Erythroblast (primary cell): ENCODE results near the gene OR1E1.
"Not testable (repeated sequence)": the region's sequence is repeated elsewhere in the genome, so short reads cannot be mapped to it uniquely, and the experiment has no call there.

Experiments used
- GATA1 ChIP-seq: IDR thresholded peaks from 2 replicates; pipeline ENCODE4 v1.6.1; 2011; ENCODE audit warnings: low read depth, mild to moderate bottlenecking, control low read depth, low read length, moderate library complexity
- POLR2A ChIP-seq: IDR thresholded peaks from 2 replicates; pipeline ENCODE4 v1.6.1; 2011; ENCODE audit warnings: mild to moderate bottlenecking, low read length

DNA sequence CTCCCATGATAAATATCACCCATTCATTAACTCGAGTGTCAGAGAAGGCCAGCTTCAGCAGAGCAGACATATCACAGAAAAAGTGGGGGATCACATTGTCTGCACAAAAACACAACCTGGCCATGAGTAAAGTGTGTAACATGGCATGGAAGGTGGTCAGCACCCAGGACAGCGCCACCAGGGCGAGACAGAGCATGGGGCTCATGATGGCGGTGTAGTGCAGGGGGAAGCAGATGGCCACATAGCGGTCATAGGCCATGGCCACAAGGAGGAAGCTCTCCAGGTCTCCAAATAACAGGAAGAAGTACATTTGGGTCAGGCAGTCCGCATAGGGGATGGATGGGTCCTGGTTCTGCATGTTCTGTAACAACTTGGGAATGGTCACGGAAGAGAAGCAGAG is 409 bp downstream of the OR1E1 start:
- TF ChIP-seq POLR2A, GATA1: not testable (repeated sequence)
